Measurements from ENCODE around the gene PPP2R2B. TPM values are rescaled to one million over a fixed set of nuclear protein-coding genes. Genes with fewer than 3 reads are reported as not detected.

PPP2R2B gene
- total RNA-seq, 4 donors from 2014 or later = 0.20 to 1.9 (median 1.3) TPM

- no peaks in the 10 kb centered on the region for H3K27me3 ChIP-seq
- no peaks in the 10 kb centered on the region for H3K9me3 ChIP-seq
- intact Hi-C loops (cut with DNase I; ENCODE audit: low total_unique reads) (no loop called here), in situ Hi-C loops (cut with MboI; ENCODE audit: low pct_ligation_motif_present in 1 of 4, low pct_unique_long_range_greater_than_20kb in 1 of 4, low sequenced_read_pairs in 3 of 4) (no loop called here)
- H3K4me3 ChIP-seq = no peak overlapping the region
- no peak overlapping the region for H3K27ac ChIP-seq
- DNase-seq = no peak
- no peaks in the 10 kb centered on the region for H3K4me1 ChIP-seq
- TF ChIP-seq EP300 (IDR thresholded peaks at IDR 0.05; ENCODE audit: low read depth) (no peak), POLR2A (IDR thresholded peaks at IDR 0.05) (no peak), POLR2AphosphoS5 (IDR thresholded peaks at IDR 0.05) (no peak), CTCF (IDR thresholded peaks at IDR 0.05) (no peak)
- no peaks in the 10 kb centered on the region for H3K36me3 ChIP-seq
These were observed 26.5 kb downstream of the PPP2R2B start for GRCh38 chr5:146852089-146852488.

GRCh38 chr5:146851133-146851532, 27.4 kb downstream of the PPP2R2B start:
- in situ Hi-C loops (cut with MboI; ENCODE audit: low pct_ligation_motif_present in 1 of 4, low pct_unique_long_range_greater_than_20kb in 1 of 4, low sequenced_read_pairs in 3 of 4) = no loop called here
- no peak for TF ChIP-seq POLR2A (IDR thresholded peaks at IDR 0.05)
- no peak for TF ChIP-seq CTCF (IDR thresholded peaks at IDR 0.05)
- no peak for TF ChIP-seq POLR2AphosphoS5 (IDR thresholded peaks at IDR 0.05)
- TF ChIP-seq EP300 (IDR thresholded peaks at IDR 0.05; ENCODE audit: low read depth) = no peak
- no peaks in the 10 kb centered on the region for H3K4me1 ChIP-seq
- no peak overlapping the region for H3K27ac ChIP-seq
- DNase-seq = no peak
- H3K9me3 ChIP-seq = no peaks in the 10 kb centered on the region
- H3K36me3 ChIP-seq = no peaks in the 10 kb centered on the region
- H3K4me3 ChIP-seq = no peak overlapping the region
- no peaks in the 10 kb centered on the region for H3K27me3 ChIP-seq
- intact Hi-C loops (cut with DNase I; ENCODE audit: low total_unique reads) = no loop called here

GRCh38 chr5:146849694-146850303, 28.8 kb downstream of the PPP2R2B start:
- no peak for TF ChIP-seq POLR2AphosphoS5 (IDR thresholded peaks at IDR 0.05)
- no peak for TF ChIP-seq POLR2A (IDR thresholded peaks at IDR 0.05)
- TF ChIP-seq EP300 (IDR thresholded peaks at IDR 0.05; ENCODE audit: low read depth) = no peak
- TF ChIP-seq CTCF (IDR thresholded peaks at IDR 0.05) = no peak
- no peaks in the 10 kb centered on the region for H3K36me3 ChIP-seq
- in situ Hi-C loops (cut with MboI; ENCODE audit: low pct_ligation_motif_present in 1 of 4, low pct_unique_long_range_greater_than_20kb in 1 of 4, low sequenced_read_pairs in 3 of 4) (no loop called here), intact Hi-C loops (cut with DNase I; ENCODE audit: low total_unique reads) (no loop called here)
- no peaks in the 10 kb centered on the region for H3K9me3 ChIP-seq
- no peaks in the 10 kb centered on the region for H3K4me1 ChIP-seq
- WGBS, 2 donors (ENCODE audit: low coverage in 1 of 2) = 56 to 63% methylated on average over 5 of the region's 5 CpGs
- no peaks in the 10 kb centered on the region for H3K27me3 ChIP-seq
- no peak overlapping the region for H3K4me3 ChIP-seq
- no peak for DNase-seq
- no peak overlapping the region for H3K27ac ChIP-seq

- no peak for DNase-seq
- H3K36me3 ChIP-seq = no peaks in the 10 kb centered on the region
These were observed 30.4 kb downstream of the PPP2R2B start for GRCh38 chr5:146848133-146848532.

More at GRCh38 chr5:146848133-146848532, 30.4 kb downstream of the PPP2R2B start:
- no peaks in the 10 kb centered on the region for H3K9me3 ChIP-seq
- no peak overlapping the region for H3K27ac ChIP-seq
- H3K27me3 ChIP-seq = no peaks in the 10 kb centered on the region
- intact Hi-C loops (cut with DNase I; ENCODE audit: low total_unique reads) = no loop called here
- no peaks in the 10 kb centered on the region for H3K4me1 ChIP-seq
- H3K4me3 ChIP-seq = no peak overlapping the region
- WGBS, 2 donors (ENCODE audit: low coverage in 1 of 2) = 33 to 82% methylated on average over 1 of the region's 1 CpG
- TF ChIP-seq POLR2AphosphoS5 (IDR thresholded peaks at IDR 0.05) = no peak
- no peak for TF ChIP-seq POLR2A (IDR thresholded peaks at IDR 0.05)
- TF ChIP-seq EP300 (IDR thresholded peaks at IDR 0.05; ENCODE audit: low read depth) = no peak
- no peak for TF ChIP-seq CTCF (IDR thresholded peaks at IDR 0.05)
- in situ Hi-C loops (cut with MboI; ENCODE audit: low pct_ligation_motif_present in 1 of 4, low pct_unique_long_range_greater_than_20kb in 1 of 4, low sequenced_read_pairs in 3 of 4) = no loop called here

Data from transverse colon (tissue), 4 donors.